ENCODE measurements around the gene FRMPD1.
"Not testable (repeated sequence)": the region's sequence is repeated elsewhere in the genome, so short reads cannot be mapped to it uniquely, and the experiment has no call there.

The FRMPD1 gene

DNA sequence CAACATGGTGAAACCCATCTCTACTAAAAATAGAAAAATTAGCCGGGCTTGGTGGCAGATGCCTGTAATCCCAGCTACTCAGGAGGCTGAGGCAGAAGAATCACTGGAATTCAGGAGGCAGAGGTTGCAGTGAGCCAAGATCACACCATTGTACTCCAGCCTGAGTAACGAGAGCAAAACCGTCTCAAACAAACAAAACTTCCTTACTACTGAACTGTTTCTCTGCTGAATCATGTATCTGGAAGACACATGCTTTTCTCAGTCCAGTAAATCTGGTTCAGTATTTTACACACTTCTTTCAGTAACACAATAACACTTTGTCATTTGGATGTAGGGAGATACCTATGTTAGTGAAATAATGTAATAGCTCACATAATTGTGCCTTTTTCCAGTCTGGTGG lies 110.8 kb downstream of the FRMPD1 start:
- H3K4me3 ChIP-seq (ENCODE audit: insufficient read depth, low read depth, low read length, poor library complexity, severe bottlenecking) = no peak overlapping the region
- no peak for DNase-seq
- H3K4me1 ChIP-seq (ENCODE audit: control insufficient read depth, insufficient read depth, low read length, poor library complexity, severe bottlenecking) = no peaks in the 10 kb centered on the region
- no peaks in the 10 kb centered on the region for H3K9me3 ChIP-seq (ENCODE audit: control insufficient read depth, low read length)
- no peaks in the 10 kb centered on the region for H3K27me3 ChIP-seq (replicated peaks; ENCODE audit: control insufficient read depth, insufficient read depth, low read length, poor library complexity, severe bottlenecking)
- H3K36me3 ChIP-seq (ENCODE audit: control insufficient read depth, insufficient read depth, low read length) = peaks cover 8% of the 10 kb centered on the region
- H3K27ac ChIP-seq (ENCODE audit: insufficient read depth, low read length, poor library complexity, severe bottlenecking) = no peak overlapping the region

GRCh38 chr9:37765263-37765662 lies 114.5 kb downstream of the FRMPD1 start:
- H3K9me3 ChIP-seq (ENCODE audit: control insufficient read depth, low read length); H3K27ac ChIP-seq (ENCODE audit: insufficient read depth, low read length, poor library complexity, severe bottlenecking); H3K36me3 ChIP-seq (ENCODE audit: control insufficient read depth, insufficient read depth, low read length); DNase-seq; H3K4me1 ChIP-seq (ENCODE audit: control insufficient read depth, insufficient read depth, low read length, poor library complexity, severe bottlenecking); H3K27me3 ChIP-seq (replicated peaks; ENCODE audit: control insufficient read depth, insufficient read depth, low read length, poor library complexity, severe bottlenecking); H3K4me3 ChIP-seq (ENCODE audit: insufficient read depth, low read depth, low read length, poor library complexity, severe bottlenecking): not testable (repeated sequence)

DNA sequence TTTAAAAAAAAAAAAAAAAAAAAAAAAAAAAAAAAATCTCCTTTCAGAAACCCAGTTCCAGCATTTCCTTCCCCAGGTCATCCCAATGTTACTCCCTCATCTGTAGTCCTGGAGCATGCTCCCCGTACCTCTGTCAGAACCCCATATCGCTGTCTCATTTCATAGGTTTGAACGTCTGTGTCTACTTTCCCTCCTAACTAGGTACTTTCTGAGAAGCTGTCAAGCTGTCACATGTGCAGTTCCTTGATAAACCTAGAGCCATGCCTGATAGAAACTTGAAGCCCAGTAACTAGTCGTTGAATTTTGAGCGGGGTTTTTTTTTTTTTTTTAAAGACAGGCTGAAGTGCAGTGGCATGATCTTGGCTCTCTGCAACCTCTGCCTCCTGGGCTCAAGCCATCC lies 118.6 kb downstream of the FRMPD1 start:
- no peak for DNase-seq
- Histone ChIP-seq H3K36me3 (ENCODE audit: control insufficient read depth, insufficient read depth, low read length) (peaks cover 17% of the 10 kb centered on the region), H3K27me3 (replicated peaks; ENCODE audit: control insufficient read depth, insufficient read depth, low read length, poor library complexity, severe bottlenecking) (no peaks in the 10 kb centered on the region), H3K27ac (ENCODE audit: insufficient read depth, low read length, poor library complexity, severe bottlenecking) (no peak overlapping the region), H3K4me1 (ENCODE audit: control insufficient read depth, insufficient read depth, low read length, poor library complexity, severe bottlenecking) (no peaks in the 10 kb centered on the region), H3K4me3 (ENCODE audit: insufficient read depth, low read depth, low read length, poor library complexity, severe bottlenecking) (no peak overlapping the region), H3K9me3 (ENCODE audit: control insufficient read depth, low read length) (no peaks in the 10 kb centered on the region)

GRCh38 chr9:37769995-37770394 lies 119.2 kb downstream of the FRMPD1 start:
- Histone ChIP-seq H3K27ac (ENCODE audit: insufficient read depth, low read length, poor library complexity, severe bottlenecking) (no peak overlapping the region), H3K4me3 (ENCODE audit: insufficient read depth, low read depth, low read length, poor library complexity, severe bottlenecking) (no peak overlapping the region), H3K4me1 (ENCODE audit: control insufficient read depth, insufficient read depth, low read length, poor library complexity, severe bottlenecking) (no peaks in the 10 kb centered on the region), H3K9me3 (ENCODE audit: control insufficient read depth, low read length) (no peaks in the 10 kb centered on the region), H3K36me3 (ENCODE audit: control insufficient read depth, insufficient read depth, low read length) (peaks cover 19% of the 10 kb centered on the region), H3K27me3 (replicated peaks; ENCODE audit: control insufficient read depth, insufficient read depth, low read length, poor library complexity, severe bottlenecking) (no peaks in the 10 kb centered on the region)
- DNase-seq = no peak

GRCh38 chr9:37775216-37775919 lies 124.6 kb downstream of the FRMPD1 start:
- DNase-seq = no peak
- Histone ChIP-seq H3K4me3 (ENCODE audit: insufficient read depth, low read depth, low read length, poor library complexity, severe bottlenecking) (no peak overlapping the region), H3K36me3 (ENCODE audit: control insufficient read depth, insufficient read depth, low read length) (peaks cover 39% of the 10 kb centered on the region), H3K27me3 (replicated peaks; ENCODE audit: control insufficient read depth, insufficient read depth, low read length, poor library complexity, severe bottlenecking) (no peaks in the 10 kb centered on the region), H3K4me1 (ENCODE audit: control insufficient read depth, insufficient read depth, low read length, poor library complexity, severe bottlenecking) (no peaks in the 10 kb centered on the region), H3K27ac (ENCODE audit: insufficient read depth, low read length, poor library complexity, severe bottlenecking) (no peak overlapping the region), H3K9me3 (ENCODE audit: control insufficient read depth, low read length) (no peaks in the 10 kb centered on the region)

DNA sequence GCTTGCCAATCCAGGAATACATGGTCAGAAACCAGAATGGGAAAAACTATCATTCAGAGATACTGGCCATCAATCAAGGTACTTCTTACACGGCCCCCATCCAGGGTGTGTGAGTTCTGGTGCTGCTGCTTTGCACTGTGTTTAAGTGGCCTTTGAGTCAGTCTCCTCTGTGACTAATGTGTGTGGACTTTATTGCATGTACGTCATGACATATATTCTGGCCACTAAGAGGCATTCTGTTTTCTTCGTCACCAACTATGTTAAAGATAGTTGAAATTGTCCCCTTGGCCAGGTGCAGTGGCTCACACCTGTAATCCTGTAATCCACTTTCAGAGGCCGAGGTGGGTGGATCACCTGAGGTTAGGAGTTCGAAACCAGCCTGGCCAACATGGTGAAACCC lies 125.6 kb downstream of the FRMPD1 start:
- no peak for DNase-seq
- Histone ChIP-seq H3K4me1 (ENCODE audit: control insufficient read depth, insufficient read depth, low read length, poor library complexity, severe bottlenecking) (no peaks in the 10 kb centered on the region), H3K36me3 (ENCODE audit: control insufficient read depth, insufficient read depth, low read length) (peaks cover 42% of the 10 kb centered on the region), H3K4me3 (ENCODE audit: insufficient read depth, low read depth, low read length, poor library complexity, severe bottlenecking) (no peak overlapping the region), H3K27me3 (replicated peaks; ENCODE audit: control insufficient read depth, insufficient read depth, low read length, poor library complexity, severe bottlenecking) (no peaks in the 10 kb centered on the region), H3K9me3 (ENCODE audit: control insufficient read depth, low read length) (no peaks in the 10 kb centered on the region), H3K27ac (ENCODE audit: insufficient read depth, low read length, poor library complexity, severe bottlenecking) (no peak overlapping the region)

- DNase-seq = no peak
- H3K9me3 ChIP-seq (ENCODE audit: control insufficient read depth, low read length) = no peaks in the 10 kb centered on the region
- H3K27me3 ChIP-seq (replicated peaks; ENCODE audit: control insufficient read depth, insufficient read depth, low read length, poor library complexity, severe bottlenecking) = no peaks in the 10 kb centered on the region
- H3K4me1 ChIP-seq (ENCODE audit: control insufficient read depth, insufficient read depth, low read length, poor library complexity, severe bottlenecking) = peaks cover 4% of the 10 kb centered on the region
- no peak overlapping the region for H3K4me3 ChIP-seq (ENCODE audit: insufficient read depth, low read depth, low read length, poor library complexity, severe bottlenecking)
- peaks cover 52% of the 10 kb centered on the region for H3K36me3 ChIP-seq (ENCODE audit: control insufficient read depth, insufficient read depth, low read length)
- H3K27ac ChIP-seq (ENCODE audit: insufficient read depth, low read length, poor library complexity, severe bottlenecking) = no peak overlapping the region
These were observed 127.8 kb downstream of the FRMPD1 start for GRCh38 chr9:37778534-37778933.

GRCh38 chr9:37784291-37784615 lies 133.5 kb downstream of the FRMPD1 start:
- Histone ChIP-seq H3K4me3 (ENCODE audit: insufficient read depth, low read depth, low read length, poor library complexity, severe bottlenecking) (peak overlapping the region; percentile 100), H3K4me1 (ENCODE audit: control insufficient read depth, insufficient read depth, low read length, poor library complexity, severe bottlenecking) (peaks cover 10% of the 10 kb centered on the region), H3K36me3 (ENCODE audit: control insufficient read depth, insufficient read depth, low read length) (peaks cover 32% of the 10 kb centered on the region), H3K27me3 (replicated peaks; ENCODE audit: control insufficient read depth, insufficient read depth, low read length, poor library complexity, severe bottlenecking) (no peaks in the 10 kb centered on the region), H3K9me3 (ENCODE audit: control insufficient read depth, low read length) (no peaks in the 10 kb centered on the region), H3K27ac (ENCODE audit: insufficient read depth, low read length, poor library complexity, severe bottlenecking) (peak overlapping the region; percentile 84)
- DNase-seq = no peak

DNA sequence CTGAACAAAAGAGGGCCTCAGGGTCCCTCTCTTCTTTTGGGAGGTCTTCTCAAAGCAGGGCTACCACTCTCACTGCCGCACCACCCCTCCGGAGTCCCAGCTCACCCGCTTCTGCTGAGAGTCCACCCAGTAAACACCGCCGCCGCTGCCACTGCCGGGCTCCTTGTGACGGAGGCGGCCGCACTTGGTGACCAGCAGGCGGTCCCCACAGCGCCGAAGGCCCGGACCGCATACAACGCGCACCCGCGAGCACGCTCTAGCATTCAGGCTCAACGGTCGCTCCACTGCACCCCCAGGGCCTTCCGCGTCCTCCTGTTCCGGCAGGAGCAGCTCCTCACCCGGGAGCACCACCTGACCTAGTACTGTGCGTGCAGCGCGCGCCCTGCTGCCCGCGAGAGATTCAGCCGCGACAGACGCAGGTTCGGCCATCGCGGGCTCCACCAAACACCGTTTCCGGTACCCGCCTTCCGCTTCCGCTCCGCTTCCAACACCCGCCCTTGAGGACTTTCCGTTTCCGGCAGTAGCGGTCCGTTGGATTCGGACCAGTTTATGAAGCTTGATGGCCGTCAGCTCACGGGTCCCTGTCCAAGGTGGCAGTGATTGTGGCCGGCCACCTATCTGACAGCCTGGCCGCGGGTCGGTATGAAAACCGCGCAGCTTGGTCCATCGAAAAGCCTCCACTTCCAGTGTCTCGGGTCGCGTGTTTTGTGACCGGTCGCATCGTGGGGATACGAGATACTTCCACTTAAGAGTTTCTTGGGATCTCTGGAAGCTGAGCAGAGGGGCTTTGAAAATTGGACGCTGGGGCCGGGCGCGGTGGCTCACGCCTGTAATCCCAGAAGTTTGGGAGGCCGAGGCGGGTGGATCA lies 134.1 kb downstream of the FRMPD1 start, which contains the start of gene EXOSC3:
EXOSC3 (minus strand) TSS at position 449 of the 868 bp plus-strand sequence; CDS start at position 429, 20 bp downstream.
- H3K4me3 ChIP-seq (ENCODE audit: insufficient read depth, low read depth, low read length, poor library complexity, severe bottlenecking) = peak within 1 kb of the TSS; percentile 100
- H3K27ac ChIP-seq (ENCODE audit: insufficient read depth, low read length, poor library complexity, severe bottlenecking) = peak within 1 kb of the TSS; percentile 84
- no peaks in the 10 kb centered on the region for H3K9me3 ChIP-seq (ENCODE audit: control insufficient read depth, low read length)
- no peaks in the 10 kb centered on the region for H3K27me3 ChIP-seq (replicated peaks; ENCODE audit: control insufficient read depth, insufficient read depth, low read length, poor library complexity, severe bottlenecking)
- H3K36me3 ChIP-seq (ENCODE audit: control insufficient read depth, insufficient read depth, low read length) = peaks cover 26% of the 10 kb centered on the region
- DNase-seq = peak; percentile 69 to 81 (median 75)
- peaks cover 10% of the 10 kb centered on the region for H3K4me1 ChIP-seq (ENCODE audit: control insufficient read depth, insufficient read depth, low read length, poor library complexity, severe bottlenecking)

DNA sequence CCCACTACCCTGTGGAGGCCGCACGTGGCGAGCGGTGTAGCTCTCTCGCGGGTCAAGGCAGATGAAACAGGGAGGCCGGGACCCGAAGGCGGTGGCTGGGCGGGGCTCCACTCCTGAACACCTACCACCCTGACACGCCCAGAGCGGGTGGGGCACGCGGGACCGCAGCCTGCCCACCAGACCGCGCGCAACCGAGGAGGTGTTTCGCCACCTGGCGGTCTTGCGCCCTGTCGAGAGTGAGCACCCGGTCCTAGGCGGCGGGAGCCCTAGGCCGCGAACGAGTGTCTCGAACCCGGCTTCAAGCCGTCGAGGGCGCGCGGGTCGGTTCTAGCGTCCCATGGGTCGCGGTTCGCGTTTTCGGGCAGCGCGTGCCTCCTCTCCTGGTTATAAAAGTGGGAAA lies 136.3 kb downstream of the FRMPD1 start:
- no peaks in the 10 kb centered on the region for H3K27me3 ChIP-seq (replicated peaks; ENCODE audit: control insufficient read depth, insufficient read depth, low read length, poor library complexity, severe bottlenecking)
- H3K4me3 ChIP-seq (ENCODE audit: insufficient read depth, low read depth, low read length, poor library complexity, severe bottlenecking) = no peak overlapping the region
- peaks cover 10% of the 10 kb centered on the region for H3K4me1 ChIP-seq (ENCODE audit: control insufficient read depth, insufficient read depth, low read length, poor library complexity, severe bottlenecking)
- H3K9me3 ChIP-seq (ENCODE audit: control insufficient read depth, low read length) = no peaks in the 10 kb centered on the region
- peaks cover 12% of the 10 kb centered on the region for H3K36me3 ChIP-seq (ENCODE audit: control insufficient read depth, insufficient read depth, low read length)
- DNase-seq = no peak
- no peak overlapping the region for H3K27ac ChIP-seq (ENCODE audit: insufficient read depth, low read length, poor library complexity, severe bottlenecking)

All from effector memory CD4-positive, alpha-beta T cell (primary cell).